A549 (cell line): ENCODE data around the gene THSD7A.

Experiments used
- EP300 ChIP-seq, 2 experiments: fragments of >200 bp; sonication (Bioruptor Twin); formaldehyde crosslinking; IDR thresholded peaks; 2 replicates in 1 of 2; 3 replicates in 1 of 2; pipeline ENCODE4 v1.6.1; 2016 to 2017
- POLR2A ChIP-seq: IDR thresholded peaks from 2 replicates; pipeline ENCODE4 v1.6.1; 2012; ENCODE audit warnings: mild to moderate bottlenecking, low read length
- RFX5 ChIP-seq: fragments of 450-650 bp; IDR thresholded peaks from 2 replicates; pipeline ENCODE4 v1.7.1; 2014; ENCODE audit warnings: antibody characterized with exemption, mild to moderate bottlenecking, moderate library complexity
- TF ChIP-seq, protein P1 (sequence below): IDR thresholded peaks from 2 replicates; pipeline ENCODE4 v1.6.1; 2012
- TF ChIP-seq, protein P2 (sequence below): fragments of 450-650 bp; IDR thresholded peaks from 2 replicates; pipeline ENCODE4 v1.6.1; 2014; ENCODE audit warnings: antibody characterized with exemption

DNA sequence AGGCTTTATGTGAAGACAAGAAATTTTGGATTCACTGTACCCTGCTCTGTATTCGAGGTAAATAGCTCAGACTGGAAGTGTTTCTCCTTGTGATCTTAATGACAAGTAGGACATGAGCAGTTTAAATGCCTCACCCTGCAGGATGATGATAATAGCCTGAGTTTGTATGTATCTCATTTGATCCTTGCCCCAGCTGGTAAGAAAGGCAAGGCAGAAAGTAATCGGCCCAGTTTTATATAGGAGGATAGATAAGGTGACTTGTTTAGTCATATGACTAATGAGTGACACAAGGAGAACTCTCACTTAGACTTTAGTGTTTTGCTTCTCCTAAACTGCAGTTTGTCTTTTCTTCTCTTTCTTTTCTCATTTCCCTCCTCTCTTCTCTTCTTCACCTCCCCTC is 485.7 kb downstream of the THSD7A start:
- TF ChIP-seq EP300 (IDR thresholded peaks at IDR 0.05) (no peak), POLR2A (no peak), RFX5 (no peak)
- TF ChIP-seq, protein P1, sequence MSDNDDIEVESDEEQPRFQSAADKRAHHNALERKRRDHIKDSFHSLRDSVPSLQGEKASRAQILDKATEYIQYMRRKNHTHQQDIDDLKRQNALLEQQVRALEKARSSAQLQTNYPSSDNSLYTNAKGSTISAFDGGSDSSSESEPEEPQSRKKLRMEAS: no peak
- TF ChIP-seq, protein P2, sequence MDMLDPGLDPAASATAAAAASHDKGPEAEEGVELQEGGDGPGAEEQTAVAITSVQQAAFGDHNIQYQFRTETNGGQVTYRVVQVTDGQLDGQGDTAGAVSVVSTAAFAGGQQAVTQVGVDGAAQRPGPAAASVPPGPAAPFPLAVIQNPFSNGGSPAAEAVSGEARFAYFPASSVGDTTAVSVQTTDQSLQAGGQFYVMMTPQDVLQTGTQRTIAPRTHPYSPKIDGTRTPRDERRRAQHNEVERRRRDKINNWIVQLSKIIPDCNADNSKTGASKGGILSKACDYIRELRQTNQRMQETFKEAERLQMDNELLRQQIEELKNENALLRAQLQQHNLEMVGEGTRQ: no peak
